NT2/D1 (cell line): ENCODE measurements around the gene RAC2.
"Not testable (repeated sequence)": the region's sequence is repeated elsewhere in the genome, so short reads cannot be mapped to it uniquely, and the experiment has no call there.

ENCODE experiments used
- SUZ12 ChIP-seq: IDR thresholded peaks from 2 replicates; pipeline ENCODE4 v1.6.1; 2011; ENCODE audit not compliant: insufficient read length, insufficient read depth; ENCODE audit errors: extremely low read depth
- YY1 ChIP-seq: IDR thresholded peaks from 2 replicates; pipeline ENCODE4 v1.6.1; 2011; ENCODE audit not compliant: insufficient read length, insufficient read depth

- not testable (repeated sequence) for TF ChIP-seq YY1, SUZ12
Measured at GRCh38 chr22:37251836-37252235, 7.8 kb upstream of the RAC2 start.
